Activated CD4-positive, alpha-beta memory T cell treated with anti-CD3 and anti-CD28 coated beads for 36 hours (primary cell): ENCODE data around the gene ARTN. TPM values are rescaled to one million over a fixed set of nuclear protein-coding genes. Genes with fewer than 3 reads are reported as not detected.

Experiments used
- CTCF ChIA-PET: fragments of 350-600 bp; sonication (Branson Sonifier 250); formaldehyde crosslinking; loops from one replicate; lab custom pipeline; 2021; ENCODE audit warnings: antibody characterized with exemption, inconsistent platforms; lab: Charles Lee
- POLR2A ChIA-PET: fragments of 350-600 bp; sonication (Branson Sonifier 250); formaldehyde crosslinking; loops from one replicate; lab custom pipeline; 2021; ENCODE audit warnings: antibody characterized with exemption; lab: Charles Lee
- DNase-seq: peaks from one replicate; pipeline ENCODE4 v3.0.0-alpha.2; 2020
- H3K27ac Mint-ChIP-seq: one replicate; pipeline ENCODE4 v1.8.0; 2021; ENCODE audit warnings: mixed read lengths
- H3K27me3 Mint-ChIP-seq: one replicate; pipeline ENCODE4 v1.8.0; 2021; ENCODE audit warnings: mixed read lengths
- H3K36me3 Mint-ChIP-seq: one replicate; pipeline ENCODE4 v1.8.0; 2021; ENCODE audit warnings: mixed read lengths
- H3K4me1 Mint-ChIP-seq: one replicate; pipeline ENCODE4 v1.8.0; 2021; ENCODE audit warnings: low read depth, mixed read lengths
- H3K4me3 Mint-ChIP-seq: one replicate; pipeline ENCODE4 v1.8.0; 2021; ENCODE audit warnings: mild to moderate bottlenecking, mixed read lengths
- H3K9me3 Mint-ChIP-seq: one replicate; pipeline ENCODE4 v1.8.0; 2021; ENCODE audit warnings: mixed read lengths
- intact Hi-C: fragments of 100-400 bp; cut with micrococcal nuclease; formaldehyde crosslinking; loops from one replicate; pipeline ENCODE4 v1.15.1; 2023
- total RNA-seq, 2 experiments: library from RNA; stranded (reverse); gene quantifications; one replicate each; pipeline ENCODE4 v1.2.3, GENCODE V29; 2021

The ARTN gene
- total RNA-seq, 2 experiments from 2014 or later, result not detected

DNA sequence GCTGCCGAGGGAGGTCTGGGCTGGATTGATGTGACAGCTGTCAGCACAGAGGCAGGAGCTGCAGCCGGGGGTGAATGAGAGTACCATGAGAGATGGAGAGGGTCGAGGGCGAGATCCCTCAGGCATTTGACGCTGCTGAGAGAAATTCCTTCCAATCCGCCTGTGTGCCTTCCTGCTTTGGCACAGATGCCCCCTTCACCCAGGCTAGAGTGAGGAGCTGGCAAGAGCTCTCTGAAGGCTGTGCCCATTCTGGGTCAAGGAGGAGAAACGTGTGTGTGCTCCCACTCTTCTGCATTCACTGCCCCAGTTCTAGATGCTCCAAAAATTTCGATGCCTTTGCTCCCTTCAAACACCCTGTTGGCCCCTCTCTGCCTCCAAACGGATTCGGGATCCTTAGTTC lies 4.8 kb downstream of the ARTN start:
- CTCF ChIA-PET, result interaction anchor here (1.1 to 8.4 kb wide), 2 partner anchors 110 to 172 kb away, joined by 4 to 312 read pairs; no protein-coding TSS in a partner anchor
- POLR2A ChIA-PET, result no interaction called here
- intact Hi-C loops, result no loop called here
- H3K36me3 Mint-ChIP-seq, result no peaks in the 10 kb centered on the region
- H3K4me3 Mint-ChIP-seq, result no peak overlapping the region
- no peak overlapping the region for H3K27ac Mint-ChIP-seq
- no peak for DNase-seq
- peaks cover 8% of the 10 kb centered on the region for H3K4me1 Mint-ChIP-seq
- H3K27me3 Mint-ChIP-seq, result peaks cover 18% of the 10 kb centered on the region
- H3K9me3 Mint-ChIP-seq, result no peaks in the 10 kb centered on the region

DNA sequence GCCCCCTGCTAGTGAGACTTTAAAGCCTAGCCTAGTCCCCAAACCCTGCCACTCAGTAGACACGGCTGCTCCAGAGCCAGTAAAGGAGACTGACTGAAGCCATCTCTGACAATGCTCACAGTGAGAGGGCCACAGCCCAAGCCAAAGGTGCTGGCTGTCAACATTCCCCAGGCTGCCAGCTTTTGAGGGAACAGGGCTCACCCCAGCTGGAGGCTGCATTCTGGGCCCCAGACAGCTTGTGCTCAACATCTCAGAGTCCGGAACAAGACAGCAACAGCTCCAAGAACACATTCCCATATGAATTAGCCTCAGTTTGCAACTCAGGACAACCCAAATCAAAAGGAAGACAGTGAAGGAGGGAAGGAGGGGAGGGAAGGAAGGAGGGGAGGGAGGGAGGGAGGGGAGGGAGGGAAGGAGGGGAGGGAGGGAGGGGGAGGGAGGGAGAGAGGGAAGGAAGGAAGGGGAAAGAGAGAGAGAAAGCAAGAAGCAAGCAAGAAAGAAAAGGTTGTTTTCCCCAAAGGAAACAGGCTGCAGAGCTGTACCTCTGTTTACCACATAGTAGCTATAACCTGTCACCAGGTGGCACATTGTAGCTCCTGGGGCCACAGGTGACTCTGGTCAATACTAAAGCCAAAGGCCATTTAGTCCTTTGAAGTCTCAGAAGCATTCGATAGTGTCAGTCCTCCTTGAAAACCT lies 5.4 kb downstream of the ARTN start:
- H3K4me3 Mint-ChIP-seq, result no peak overlapping the region
- DNase-seq, result no peak
- CTCF ChIA-PET, result interaction anchor here (8.4 kb wide), 1 partner anchor 172 kb away, joined by 312 read pairs; no protein-coding TSS in a partner anchor
- intact Hi-C loops, result no loop called here
- peaks cover 4% of the 10 kb centered on the region for H3K4me1 Mint-ChIP-seq
- no peaks in the 10 kb centered on the region for H3K9me3 Mint-ChIP-seq
- no peaks in the 10 kb centered on the region for H3K36me3 Mint-ChIP-seq
- POLR2A ChIA-PET, result interaction anchor here (0.7 kb wide), 1 partner anchor 232 kb away, joined by 3 read pairs; the partner anchor contains the start of gene ST3GAL3
- peaks cover 15% of the 10 kb centered on the region for H3K27me3 Mint-ChIP-seq
- no peak overlapping the region for H3K27ac Mint-ChIP-seq

DNA sequence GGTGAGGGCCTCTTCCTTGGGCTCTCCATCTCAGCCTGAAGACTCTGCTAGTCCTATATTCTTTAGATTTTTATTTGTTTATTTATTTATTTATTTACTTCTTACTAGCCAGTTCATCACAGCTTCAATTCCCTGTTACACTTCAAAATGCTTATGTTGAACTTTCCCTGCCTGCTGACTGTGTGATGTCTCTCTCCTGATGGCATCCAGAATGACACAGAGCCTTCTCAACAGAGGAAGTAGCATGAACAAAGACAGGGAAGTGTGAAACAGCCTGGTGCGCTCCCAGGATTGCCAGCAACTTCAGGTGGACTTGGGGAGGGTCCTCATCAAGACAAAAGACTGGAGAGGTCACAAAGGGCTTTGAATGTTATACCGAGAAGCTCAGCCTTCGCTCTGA lies 8.8 kb downstream of the ARTN start:
- intact Hi-C loops, result no loop called here
- Mint-ChIP-seq H3K27ac (no peak overlapping the region), H3K27me3 (no peaks in the 10 kb centered on the region), H3K9me3 (no peaks in the 10 kb centered on the region), H3K4me1 (peaks cover 19% of the 10 kb centered on the region), H3K36me3 (peaks cover 3% of the 10 kb centered on the region), H3K4me3 (no peak overlapping the region)
- POLR2A ChIA-PET, result no interaction called here
- CTCF ChIA-PET, result interaction anchor here (1.5 to 5.8 kb wide), 2 partner anchors 8 to 94 kb away, joined by 4 to 122 read pairs; partner anchors contain the start of gene ARTN
- no peak for DNase-seq

DNA sequence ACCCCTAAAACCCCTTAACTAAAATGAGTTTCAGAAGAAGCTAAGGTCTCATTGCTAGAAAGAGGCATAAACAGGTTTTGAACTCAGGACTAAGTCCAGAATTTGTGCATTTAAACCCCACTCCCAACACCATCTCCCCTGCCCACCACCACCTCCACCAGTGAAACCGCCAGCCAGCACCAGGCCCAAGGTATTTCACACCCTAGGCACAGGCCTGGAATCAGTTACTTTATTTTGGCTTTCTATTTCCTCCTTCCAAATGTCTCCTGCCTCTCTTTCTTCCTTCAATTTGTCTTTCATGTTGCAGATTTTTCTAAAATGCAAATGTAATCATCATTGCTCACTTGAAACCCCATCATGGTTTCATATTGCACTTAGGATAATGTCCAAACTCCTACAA lies 11.3 kb downstream of the ARTN start:
- intact Hi-C loops, result loop anchor here (5.0 kb wide), 1 partner anchor 418 kb away; no protein-coding TSS in a partner anchor
- peak overlapping the region; percentile 88 for H3K4me3 Mint-ChIP-seq
- no peak for DNase-seq
- H3K36me3 Mint-ChIP-seq, result peaks cover 3% of the 10 kb centered on the region
- peak overlapping the region; percentile 87 for H3K27ac Mint-ChIP-seq
- no peaks in the 10 kb centered on the region for H3K27me3 Mint-ChIP-seq
- no peaks in the 10 kb centered on the region for H3K9me3 Mint-ChIP-seq
- POLR2A ChIA-PET, result no interaction called here
- H3K4me1 Mint-ChIP-seq, result peaks cover 36% of the 10 kb centered on the region
- CTCF ChIA-PET, result interaction anchor here (0.9 to 5.8 kb wide), 6 partner anchors 8 to 415 kb away, joined by 3 to 122 read pairs (median 6); partner anchors contain the start of genes ARTN and KDM4A

DNA sequence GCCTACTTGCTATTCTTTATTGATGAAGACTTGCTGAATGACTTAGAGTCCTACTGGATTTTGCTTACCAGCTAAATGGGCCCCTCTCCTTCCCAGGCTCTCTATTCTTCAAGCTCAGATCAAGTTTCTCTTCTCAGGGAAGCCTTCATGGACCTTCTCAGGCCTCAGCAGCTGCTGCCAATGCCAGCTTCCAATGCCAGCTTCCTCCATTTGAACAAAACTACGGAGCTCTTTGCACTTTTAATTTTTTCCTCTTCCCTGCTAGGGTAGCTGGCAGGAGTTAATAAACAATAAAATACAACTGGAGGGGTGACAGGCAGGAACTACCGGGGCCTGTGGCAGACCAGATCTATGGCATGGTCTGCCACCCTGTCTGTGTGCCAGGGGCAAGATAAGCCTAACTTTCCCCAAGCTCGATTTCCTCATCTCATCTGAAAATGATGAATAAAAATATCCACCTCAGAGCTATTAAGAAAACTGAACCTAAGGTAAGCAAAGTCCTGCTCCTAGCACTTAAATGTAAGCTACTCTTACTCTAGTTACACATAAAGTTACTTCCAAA lies 12.2 kb downstream of the ARTN start:
- Mint-ChIP-seq H3K4me1 (peaks cover 41% of the 10 kb centered on the region), H3K4me3 (peak overlapping the region; percentile 88)

DNA sequence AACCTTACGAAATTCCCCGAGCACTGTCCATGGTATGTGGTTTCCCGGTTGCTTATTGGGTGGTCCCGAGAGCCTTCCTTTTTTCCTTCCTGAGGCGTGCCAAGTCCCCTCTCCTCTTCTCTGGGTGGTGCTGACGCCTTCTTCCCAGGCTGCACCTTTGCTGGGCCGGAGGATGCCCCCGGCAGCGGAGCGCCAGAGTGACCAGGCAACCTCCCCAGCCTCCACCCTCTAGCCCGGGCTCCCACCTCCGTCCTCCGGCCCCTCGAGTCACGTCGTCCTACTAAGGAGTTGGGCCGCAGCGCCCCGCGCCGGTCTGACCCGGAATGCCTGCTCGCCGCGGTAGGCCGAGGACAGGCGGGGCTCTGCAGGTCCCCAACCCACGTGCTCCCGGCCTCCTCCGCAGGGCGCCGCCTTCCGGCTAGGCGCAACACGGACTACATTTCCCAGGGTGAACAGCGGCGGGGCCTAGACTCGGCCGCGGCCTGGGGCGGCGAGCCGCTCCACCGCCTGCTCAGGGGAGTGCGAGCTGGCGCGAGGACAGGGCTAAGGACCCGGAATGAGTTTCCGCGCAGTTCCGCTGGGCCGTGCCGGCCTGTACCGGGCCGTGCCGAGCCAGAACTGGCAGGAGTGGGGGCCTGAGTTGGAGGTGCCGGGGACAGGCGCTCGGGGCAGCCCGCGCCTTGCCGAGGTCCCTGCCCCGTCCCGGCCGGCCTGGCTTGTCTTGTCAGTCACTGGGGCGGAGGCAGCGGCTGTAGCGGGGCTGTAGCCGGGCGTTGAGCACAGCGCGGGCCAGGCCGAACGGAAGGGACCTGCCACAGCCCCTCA lies 12.8 kb downstream of the ARTN start, which contains the start of gene IPO13:
Gene IPO13 (plus strand): TSS at position 715 of the 825 bp plus-strand sequence. CDS start 651 bp downstream, outside the sequence.
- ChIA-PET POLR2A (interaction anchor here (0.6 to 2.3 kb wide), 7 partner anchors 11 to 239 kb away, joined by 3 to 11 read pairs (median 3); partner anchors contain the start of genes ATP6V0B, DPH2 and ST3GAL3), CTCF (interaction anchor here (0.6 to 5.8 kb wide), 14 partner anchors 12 to 417 kb away, joined by 3 to 122 read pairs (median 6); partner anchors contain the start of genes ARTN, DPH2 and KDM4A)
- intact Hi-C loops, result loop anchor here (1.0 to 5.0 kb wide), 7 partner anchors 23 to 419 kb away; partner anchors contain the start of genes ATP6V0B, KDM4A and ST3GAL3
- peaks cover 6% of the 10 kb centered on the region for H3K36me3 Mint-ChIP-seq
- no peaks in the 10 kb centered on the region for H3K9me3 Mint-ChIP-seq
- H3K27ac Mint-ChIP-seq, result peak within 1 kb of the TSS; percentile 87
- H3K4me1 Mint-ChIP-seq, result peaks cover 41% of the 10 kb centered on the region
- H3K4me3 Mint-ChIP-seq, result peak within 1 kb of the TSS; percentile 88
- DNase-seq, result peak; percentile 98
- H3K27me3 Mint-ChIP-seq, result no peaks in the 10 kb centered on the region

More for the DNA sequence above, 12.2 kb downstream of the ARTN start:
- Mint-ChIP-seq H3K27me3 (no peaks in the 10 kb centered on the region), H3K27ac (peak overlapping the region; percentile 87), H3K36me3 (peaks cover 6% of the 10 kb centered on the region), H3K9me3 (no peaks in the 10 kb centered on the region)
- no peak for DNase-seq
- intact Hi-C loops, result loop anchor here (1.0 to 5.0 kb wide), 7 partner anchors 24 to 418 kb away; partner anchors contain the start of genes ATP6V0B, KDM4A and ST3GAL3
- POLR2A ChIA-PET, result interaction anchor here (0.6 to 2.3 kb wide), 5 partner anchors 11 to 239 kb away, joined by 3 to 7 read pairs (median 3); partner anchors contain the start of genes ATP6V0B, DPH2 and ST3GAL3
- CTCF ChIA-PET, result interaction anchor here (0.6 to 5.8 kb wide), 12 partner anchors 9 to 416 kb away, joined by 3 to 122 read pairs (median 6); partner anchors contain the start of genes ARTN, DPH2 and KDM4A

DNA sequence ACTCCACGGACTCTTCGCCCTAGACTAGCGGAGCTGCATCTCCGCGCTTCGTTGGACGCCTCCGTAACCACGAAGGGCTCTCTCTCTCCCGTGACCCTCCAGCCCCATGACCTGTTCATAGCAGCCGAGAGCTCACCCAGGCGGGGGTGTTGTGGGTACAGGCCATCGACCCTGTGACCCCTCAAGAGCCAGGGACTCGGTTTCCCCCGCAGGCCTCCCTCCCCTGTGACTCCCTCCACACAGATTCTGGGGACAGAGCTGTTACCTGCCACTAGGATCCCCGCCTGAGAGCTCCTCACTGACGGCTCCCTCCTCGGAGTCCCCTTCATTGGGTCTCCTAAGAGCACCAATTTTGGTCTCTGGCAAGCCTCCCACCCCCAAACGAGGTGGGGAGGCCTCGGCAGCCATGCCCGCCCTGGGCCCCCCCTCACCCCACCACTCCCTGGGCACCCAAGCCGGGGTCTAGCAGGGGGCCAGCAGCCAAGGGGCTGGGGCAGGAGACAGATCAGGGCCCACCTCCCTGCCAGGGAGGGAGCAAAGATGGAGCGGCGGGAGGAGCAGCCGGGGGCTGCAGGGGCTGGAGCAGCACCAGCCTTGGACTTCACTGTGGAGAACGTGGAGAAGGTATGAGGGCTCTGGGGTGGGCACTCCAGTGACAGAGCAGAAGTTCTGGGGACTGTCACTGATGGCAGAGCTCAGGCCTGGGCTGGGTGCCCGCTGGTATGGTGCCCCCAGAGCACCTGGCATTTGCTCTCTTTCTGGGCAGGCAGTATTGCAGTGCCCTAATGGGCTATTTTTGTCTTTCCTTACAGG lies 13.7 kb downstream of the ARTN start:
- H3K4me1 Mint-ChIP-seq, result peaks cover 44% of the 10 kb centered on the region

DNA sequence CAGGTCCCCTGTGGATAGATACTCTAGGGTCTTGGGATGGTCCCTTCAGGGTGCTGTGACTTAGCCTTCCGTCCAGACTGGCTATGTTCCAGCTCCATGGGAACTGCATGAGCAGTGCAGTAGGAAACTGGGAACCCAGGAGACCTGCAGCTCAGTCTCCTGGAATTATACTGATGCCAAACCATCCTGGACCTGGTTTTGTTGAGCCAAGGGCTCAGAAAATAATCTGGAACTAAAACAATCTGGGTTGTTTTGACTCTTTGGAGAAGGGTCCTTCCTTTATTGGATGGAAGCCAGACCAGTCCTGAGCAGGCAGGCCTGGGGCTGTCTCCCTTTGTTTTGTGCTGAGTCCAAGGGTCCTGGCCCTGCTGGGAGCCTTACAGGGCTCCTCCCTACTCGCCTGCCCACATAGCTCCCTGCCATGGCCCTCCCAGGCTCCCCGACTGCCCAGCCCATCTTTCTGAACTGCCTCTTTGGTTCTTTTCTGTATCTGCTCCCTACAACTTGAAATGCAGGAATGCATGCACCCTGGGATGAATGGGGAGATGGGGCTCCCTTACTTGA lies 14.4 kb downstream of the ARTN start:
- no peak for DNase-seq
- Mint-ChIP-seq H3K9me3 (no peaks in the 10 kb centered on the region), H3K27me3 (no peaks in the 10 kb centered on the region), H3K4me1 (peaks cover 44% of the 10 kb centered on the region), H3K4me3 (peak overlapping the region; percentile 88), H3K27ac (no peak overlapping the region), H3K36me3 (peaks cover 6% of the 10 kb centered on the region)
- intact Hi-C loops, result loop anchor here (5.0 kb wide), 1 partner anchor 421 kb away; no protein-coding TSS in a partner anchor
- ChIA-PET CTCF (interaction anchor here (3.2 to 5.8 kb wide), 2 partner anchors 14 to 184 kb away, joined by 18 to 122 read pairs; partner anchors contain the start of gene ARTN), POLR2A (interaction anchor here (0.9 to 2.3 kb wide), 4 partner anchors 12 to 1102 kb away, joined by 3 to 11 read pairs (median 5); partner anchors contain the start of genes ATP6V0B and ZNF691)

More for the DNA sequence above, 13.7 kb downstream of the ARTN start:
- H3K4me3 Mint-ChIP-seq, result peak overlapping the region; percentile 88
- no peaks in the 10 kb centered on the region for H3K9me3 Mint-ChIP-seq
- H3K36me3 Mint-ChIP-seq, result peaks cover 6% of the 10 kb centered on the region
- no peak for DNase-seq
- ChIA-PET POLR2A (interaction anchor here (0.6 to 2.3 kb wide), 5 partner anchors 12 to 1101 kb away, joined by 3 to 11 read pairs (median 3); partner anchors contain the start of genes ATP6V0B and ZNF691), CTCF (interaction anchor here (0.7 to 5.8 kb wide), 8 partner anchors 13 to 184 kb away, joined by 3 to 122 read pairs (median 8); partner anchors contain the start of genes ARTN and DPH2)
- no peaks in the 10 kb centered on the region for H3K27me3 Mint-ChIP-seq
- H3K27ac Mint-ChIP-seq, result peak overlapping the region; percentile 87
- intact Hi-C loops, result loop anchor here (5.0 kb wide), 1 partner anchor 420 kb away; no protein-coding TSS in a partner anchor

DNA sequence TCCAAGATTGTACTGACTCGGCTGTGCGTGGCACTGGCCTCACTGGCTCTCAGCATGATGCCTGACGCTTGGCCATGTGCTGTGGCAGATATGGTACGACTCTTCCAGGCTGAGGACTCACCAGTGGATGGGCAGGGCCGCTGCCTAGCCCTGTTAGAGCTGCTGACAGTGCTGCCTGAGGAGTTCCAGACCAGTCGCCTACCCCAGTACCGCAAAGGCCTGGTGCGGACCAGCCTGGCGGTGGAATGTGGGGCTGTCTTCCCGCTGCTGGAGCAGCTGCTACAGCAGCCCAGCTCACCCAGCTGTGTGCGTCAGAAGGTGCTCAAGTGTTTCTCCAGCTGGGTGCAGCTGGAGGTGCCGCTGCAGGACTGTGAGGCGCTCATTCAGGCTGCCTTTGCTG lies 16.1 kb downstream of the ARTN start:
- CTCF ChIA-PET, result interaction anchor here (2.9 to 3.2 kb wide), 2 partner anchors 14 to 186 kb away, joined by 18 to 29 read pairs; partner anchors contain the start of gene ARTN
- intact Hi-C loops, result loop anchor here (5.0 kb wide), 1 partner anchor 422 kb away; no protein-coding TSS in a partner anchor
- Mint-ChIP-seq H3K9me3 (no peaks in the 10 kb centered on the region), H3K27me3 (no peaks in the 10 kb centered on the region), H3K4me1 (peaks cover 39% of the 10 kb centered on the region), H3K4me3 (no peak overlapping the region), H3K27ac (no peak overlapping the region), H3K36me3 (peaks cover 6% of the 10 kb centered on the region)
- POLR2A ChIA-PET, result interaction anchor here (2.1 kb wide), 1 partner anchor 9 kb away, joined by 5 read pairs; no protein-coding TSS in a partner anchor
- no peak for DNase-seq
